A673 (cell line): Measurements from ENCODE around the gene OVCA2. TPM values are rescaled to one million over a fixed set of nuclear protein-coding genes. Genes with fewer than 3 reads are reported as not detected.

Experiments
- BruUV-seq: library from RNA; stranded (reverse); fragments of 400-500 nt; replicated peaks from 2 replicates; lab custom pipeline; 2021; lab: Mats Ljungman, UMichigan
- CTCF ChIA-PET: fragments of 300-600 bp; sonication (Branson Sonifier 250); formaldehyde crosslinking; loops from one replicate; lab custom pipeline; 2022; ENCODE audit warnings: antibody characterized with exemption; lab: Charles Lee
- POLR2A ChIA-PET: fragments of 300-600 bp; sonication (Branson Sonifier 250); formaldehyde crosslinking; loops from one replicate; lab custom pipeline; 2022; ENCODE audit warnings: antibody characterized with exemption; ENCODE audit not compliant: low non-redundant PET; lab: Charles Lee
- DNase-seq: peaks from one replicate; pipeline ENCODE4 v3.0.0-alpha.2; 2015; ENCODE audit warnings: low spot score
- H3K27ac ChIP-seq: fragments of 200-600 bp; sonication (generic); 2 replicates; pipeline ENCODE4 v1.5.1; 2016; ENCODE audit warnings: mixed run types, low read depth, mild to moderate bottlenecking, mixed read lengths, antibody characterized with exemption, low read length; ENCODE audit not compliant: poor library complexity, severe bottlenecking
- H3K27me3 ChIP-seq: fragments of 200-600 bp; sonication (generic); replicated peaks from 2 replicates; pipeline ENCODE4 v1.6.1; 2017; ENCODE audit warnings: mixed run types, low read depth, mild to moderate bottlenecking, mixed read lengths, antibody characterized with exemption, low read length; ENCODE audit not compliant: insufficient read depth, poor library complexity
- H3K36me3 ChIP-seq: fragments of 200-600 bp; sonication (generic); 2 replicates; pipeline ENCODE4 v1.6.1; 2016; ENCODE audit warnings: mixed run types, mild to moderate bottlenecking, mixed read lengths, antibody characterized with exemption, low read length; ENCODE audit not compliant: insufficient read depth, poor library complexity, severe bottlenecking
- H3K4me1 ChIP-seq: fragments of 200-600 bp; sonication (generic); 2 replicates; pipeline ENCODE4 v1.6.1; 2017; ENCODE audit warnings: mixed run types, mild to moderate bottlenecking, mixed read lengths, antibody characterized with exemption, low read length; ENCODE audit not compliant: insufficient read depth, poor library complexity, severe bottlenecking
- H3K4me3 ChIP-seq: fragments of 200-600 bp; sonication (generic); 2 replicates; pipeline ENCODE4 v1.5.1; 2016; ENCODE audit warnings: low read depth, mixed run types, mild to moderate bottlenecking, mixed read lengths, low read length; ENCODE audit not compliant: poor library complexity, severe bottlenecking
- H3K9me3 ChIP-seq: fragments of 200-600 bp; sonication (generic); 2 replicates; pipeline ENCODE4 v1.6.1; 2016; ENCODE audit warnings: mixed run types, low read depth, mild to moderate bottlenecking, mixed read lengths, antibody characterized with exemption, low read length; ENCODE audit not compliant: poor library complexity, severe bottlenecking
- CTCF ChIP-seq: fragments of 300-800, 200-600 bp; sonication (generic); conservative IDR thresholded peaks from 2 replicates; pipeline ENCODE4 v1.5.1; 2017; ENCODE audit warnings: low read depth, mild to moderate bottlenecking, antibody characterized with exemption, low read length, moderate library complexity, mixed read lengths
- EZH2 ChIP-seq: fragments of 200-600 bp; sonication (generic); IDR thresholded peaks from 2 replicates; pipeline ENCODE4 v1.6.1; 2017; ENCODE audit warnings: borderline replicate concordance, low read depth, mild to moderate bottlenecking, mixed read lengths, antibody characterized with exemption, low read length; ENCODE audit not compliant: poor library complexity, severe bottlenecking
- intact Hi-C: fragments of 100-400 bp; cut with micrococcal nuclease; formaldehyde crosslinking; loops from one replicate; pipeline ENCODE4 v1.10.0; 2022; ENCODE audit not compliant: unreplicated experiment
- total RNA-seq: library from RNA; stranded (reverse); gene quantifications from 2 replicates; pipeline ENCODE4 v1.2.3, GENCODE V29; 2021

Gene OVCA2
- total RNA-seq, 1 experiment from 2014 or later, result 30.7 TPM

- no peak for DNase-seq
- peaks cover 5% of the 10 kb centered on the region for H3K36me3 ChIP-seq
- CTCF ChIA-PET, result no interaction called here
- POLR2A ChIA-PET, result no interaction called here
- no peak for TF ChIP-seq CTCF
- TF ChIP-seq EZH2, result no peak
- H3K4me3 ChIP-seq, result no peak overlapping the region
- no peaks in the 10 kb centered on the region for H3K27me3 ChIP-seq
- intact Hi-C loops, result no loop called here
- H3K4me1 ChIP-seq, result no peaks in the 10 kb centered on the region
- BruUV-seq, result no TSS peak
- no peaks in the 10 kb centered on the region for H3K9me3 ChIP-seq
- H3K27ac ChIP-seq, result no peak overlapping the region
These were observed 33.1 kb downstream of the OVCA2 start for GRCh38 chr17:2074919-2075318.

GRCh38 chr17:2075336-2076086, 33.7 kb downstream of the OVCA2 start:
- Histone ChIP-seq H3K36me3 (peaks cover 5% of the 10 kb centered on the region), H3K27me3 (no peaks in the 10 kb centered on the region), H3K4me3 (no peak overlapping the region), H3K9me3 (no peaks in the 10 kb centered on the region), H3K27ac (no peak overlapping the region), H3K4me1 (no peaks in the 10 kb centered on the region)
- no peak for DNase-seq
- no TSS peak for BruUV-seq
- TF ChIP-seq CTCF, result no peak
- TF ChIP-seq EZH2, result no peak
- intact Hi-C loops, result no loop called here
- ChIA-PET CTCF (no interaction called here), POLR2A (no interaction called here)

GRCh38 chr17:2076087-2076984, 34.5 kb downstream of the OVCA2 start:
- Histone ChIP-seq H3K27ac (no peak overlapping the region), H3K4me1 (no peaks in the 10 kb centered on the region), H3K36me3 (peaks cover 7% of the 10 kb centered on the region), H3K27me3 (no peaks in the 10 kb centered on the region), H3K4me3 (no peak overlapping the region), H3K9me3 (no peaks in the 10 kb centered on the region)
- DNase-seq, result no peak
- TF ChIP-seq CTCF, result no peak
- POLR2A ChIA-PET, result no interaction called here
- BruUV-seq, result no TSS peak
- intact Hi-C loops, result no loop called here
- CTCF ChIA-PET, result no interaction called here
